Stimulated activated CD4-positive, alpha-beta T cell treated with anti-CD3 and anti-CD28 coated beads, Interleukin-12 subunit alpha, Interleukin-12 subunit beta, amount 100 ng/mL, for 4 hours (primary cell): ENCODE results near the gene ANTXR1.
"Not testable (repeated sequence)": the region's sequence is repeated elsewhere in the genome, so short reads cannot be mapped to it uniquely, and the experiment has no call there.

Experiments
- DNase-seq: peaks from one replicate; pipeline ENCODE4 v3.0.0-alpha.2; 2020

The ANTXR1 gene

DNA sequence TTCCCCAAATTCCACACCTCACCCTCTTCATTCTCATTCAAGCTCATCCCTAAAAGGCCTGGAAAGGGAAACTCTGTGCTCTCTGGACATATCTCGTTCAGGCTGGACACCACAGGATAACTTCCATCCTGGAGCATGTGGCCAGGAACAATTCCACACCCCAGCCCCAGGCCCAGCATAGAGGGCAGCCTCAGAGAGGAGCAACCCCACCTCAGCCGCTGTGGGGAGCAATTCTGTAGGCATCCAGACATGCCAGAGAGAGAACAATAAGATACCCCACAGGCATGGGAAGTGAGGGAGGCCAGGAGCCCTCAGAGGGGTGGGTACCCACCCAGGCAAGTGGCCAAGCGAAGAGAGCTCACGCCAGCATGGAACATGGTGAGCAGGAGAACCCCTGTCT is 230.7 kb downstream of the ANTXR1 start:
- DNase-seq: no peak

DNA sequence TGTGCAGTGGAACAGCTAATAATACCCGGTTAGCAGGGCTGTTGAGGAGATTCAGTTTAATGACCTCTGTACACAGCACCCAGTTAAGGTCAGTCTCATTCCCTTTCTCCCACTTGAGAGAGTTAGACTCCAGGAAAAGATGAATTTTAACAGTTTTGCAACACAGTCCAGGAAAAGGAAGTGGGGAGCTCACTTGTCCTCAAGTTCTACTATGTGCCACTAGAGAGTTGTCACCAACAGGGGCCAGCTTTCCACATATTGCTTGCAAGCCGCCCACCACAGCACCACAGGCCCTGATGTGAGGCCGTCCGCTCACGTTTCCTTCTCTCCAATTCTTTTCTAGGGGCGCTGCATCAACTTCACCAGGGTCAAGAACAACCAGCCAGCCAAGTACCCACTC is 231.9 kb downstream of the ANTXR1 start:
- no peak for DNase-seq

DNA sequence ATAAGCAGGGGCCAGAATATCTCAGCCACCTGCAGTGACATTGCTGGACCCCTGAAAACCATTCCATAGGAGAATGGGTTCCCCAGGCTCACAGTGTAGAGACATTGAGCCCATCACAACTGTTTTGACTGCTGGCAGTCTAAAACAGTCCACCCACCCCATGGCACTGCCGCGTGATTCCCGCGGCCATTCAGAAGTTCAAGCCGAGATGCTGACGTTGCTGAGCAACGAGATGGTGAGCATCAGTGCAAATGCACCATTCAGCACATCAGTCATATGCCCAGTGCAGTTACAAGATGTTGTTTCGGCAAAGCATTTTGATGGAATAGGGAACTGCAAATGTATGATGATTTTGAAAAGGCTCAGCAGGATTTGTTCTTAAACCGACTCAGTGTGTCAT is 234.6 kb downstream of the ANTXR1 start:
- DNase-seq: no peak

DNA sequence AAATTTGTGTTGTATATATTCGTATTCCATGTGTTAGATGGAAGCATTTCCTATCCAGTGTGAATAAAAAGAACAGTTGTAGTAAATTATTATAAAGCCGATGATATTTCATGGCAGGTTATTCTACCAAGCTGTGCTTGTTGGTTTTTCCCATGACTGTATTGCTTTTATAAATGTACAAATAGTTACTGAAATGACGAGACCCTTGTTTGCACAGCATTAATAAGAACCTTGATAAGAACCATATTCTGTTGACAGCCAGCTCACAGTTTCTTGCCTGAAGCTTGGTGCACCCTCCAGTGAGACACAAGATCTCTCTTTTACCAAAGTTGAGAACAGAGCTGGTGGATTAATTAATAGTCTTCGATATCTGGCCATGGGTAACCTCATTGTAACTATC is 235.3 kb downstream of the ANTXR1 start:
- no peak for DNase-seq

DNA sequence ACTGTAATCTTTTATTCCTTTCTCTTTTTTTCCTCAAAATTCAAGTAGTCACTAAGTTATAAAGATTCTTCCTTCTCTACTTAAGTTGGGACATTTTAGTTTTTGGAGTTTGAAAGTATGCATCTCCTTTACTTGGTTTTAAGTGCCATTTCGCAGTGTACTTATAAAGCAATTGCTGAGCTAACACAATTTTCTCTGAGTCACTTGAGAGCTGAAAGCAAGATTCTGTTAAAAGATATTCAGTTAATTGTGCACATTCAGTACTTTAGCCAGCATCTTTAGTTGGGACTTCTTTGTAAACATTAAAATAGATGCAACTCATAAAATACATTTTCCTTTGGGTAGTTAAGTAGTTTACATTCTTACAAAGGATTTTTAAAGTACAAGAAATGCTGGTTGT is 238.0 kb downstream of the ANTXR1 start:
- DNase-seq: no peak

DNA sequence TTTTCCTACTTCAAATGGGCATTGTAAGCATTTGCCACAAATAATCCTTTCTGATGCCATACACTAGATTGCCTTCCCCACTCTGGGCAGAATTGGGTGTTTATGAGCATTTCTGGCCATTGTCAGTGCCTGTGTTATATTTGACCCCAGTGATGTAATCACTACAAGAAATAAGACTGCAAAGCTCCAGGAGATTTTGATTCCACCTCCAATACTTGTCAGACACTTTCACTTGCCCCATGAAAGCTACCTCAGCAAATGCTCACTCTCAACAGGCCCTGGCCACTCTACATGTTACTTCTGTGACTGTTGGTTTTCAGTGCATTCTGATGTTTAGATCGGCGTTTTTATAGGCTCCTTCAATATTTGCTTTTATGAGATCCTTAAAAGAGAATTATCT is 239.0 kb downstream of the ANTXR1 start:
- no peak for DNase-seq

DNA sequence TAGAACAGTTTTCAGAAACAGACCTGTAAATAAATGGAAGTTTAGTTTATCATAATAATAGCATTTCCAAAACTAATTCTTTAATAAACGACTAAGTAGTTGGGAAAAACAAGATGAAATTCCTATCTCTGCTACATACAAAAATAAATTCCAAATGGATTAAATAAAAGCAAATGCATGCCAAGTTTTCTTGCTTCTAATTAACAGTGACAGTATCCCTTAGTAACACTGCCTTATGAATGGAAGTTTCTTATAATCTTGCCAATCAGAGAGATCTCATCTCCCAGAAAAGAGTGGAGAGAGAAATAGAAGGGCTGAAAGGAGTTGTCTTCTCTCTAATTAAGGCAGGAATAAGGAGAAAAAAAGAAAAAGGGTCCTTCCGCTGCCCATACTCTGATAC is 240.1 kb downstream of the ANTXR1 start:
- no peak for DNase-seq

DNA sequence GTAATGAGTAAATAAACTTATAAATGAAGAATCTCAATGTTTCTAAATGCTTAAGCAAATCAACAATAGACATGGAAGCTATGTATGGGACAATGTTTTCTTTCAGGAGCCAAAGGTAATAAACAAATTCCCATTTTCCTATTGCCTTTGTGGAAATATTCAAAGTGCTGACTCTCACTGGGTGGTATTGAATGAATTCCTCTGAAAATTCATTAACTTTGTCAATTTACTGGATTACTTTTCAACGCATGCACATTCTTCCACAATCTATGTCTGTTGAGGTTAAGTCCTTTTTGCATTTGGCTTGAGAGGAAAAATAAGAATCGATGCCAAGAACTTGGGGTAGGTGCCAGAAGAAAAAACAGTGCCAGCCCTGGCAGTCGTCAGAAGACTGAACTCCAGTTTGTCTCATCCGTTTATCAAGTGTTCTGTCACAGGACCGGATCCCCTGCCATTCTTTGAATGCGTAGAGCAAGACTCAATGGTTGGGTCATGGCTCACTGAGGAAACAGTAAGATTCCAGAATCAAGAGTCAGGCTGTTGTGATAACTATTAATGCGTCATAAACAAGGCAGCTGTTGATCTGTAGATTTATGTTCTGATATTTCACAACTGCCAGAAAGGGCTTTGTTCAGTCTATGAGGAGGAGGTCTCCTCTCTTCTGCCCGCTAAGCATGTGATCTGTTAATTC is 240.8 kb downstream of the ANTXR1 start:
- no peak for DNase-seq

DNA sequence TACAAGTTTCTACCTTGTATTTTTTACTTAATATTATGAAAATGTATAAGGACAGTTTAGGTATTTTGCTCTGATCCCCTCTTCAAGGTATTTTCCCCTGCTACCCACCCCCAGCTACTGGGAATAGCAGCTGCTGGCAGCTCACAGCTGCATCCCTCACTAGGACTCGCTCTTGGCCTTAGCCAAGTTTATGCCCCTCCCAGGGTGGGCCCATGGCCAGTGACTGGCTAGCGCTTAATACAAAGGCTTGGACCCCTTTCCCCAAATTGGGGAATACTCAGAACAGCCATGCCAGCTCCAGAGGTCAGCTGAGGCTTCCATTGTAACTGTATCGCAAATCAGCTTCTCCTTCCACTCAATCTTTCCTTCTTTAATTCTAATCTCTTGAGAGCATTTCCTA is 242.8 kb downstream of the ANTXR1 start:
- no peak for DNase-seq

DNA sequence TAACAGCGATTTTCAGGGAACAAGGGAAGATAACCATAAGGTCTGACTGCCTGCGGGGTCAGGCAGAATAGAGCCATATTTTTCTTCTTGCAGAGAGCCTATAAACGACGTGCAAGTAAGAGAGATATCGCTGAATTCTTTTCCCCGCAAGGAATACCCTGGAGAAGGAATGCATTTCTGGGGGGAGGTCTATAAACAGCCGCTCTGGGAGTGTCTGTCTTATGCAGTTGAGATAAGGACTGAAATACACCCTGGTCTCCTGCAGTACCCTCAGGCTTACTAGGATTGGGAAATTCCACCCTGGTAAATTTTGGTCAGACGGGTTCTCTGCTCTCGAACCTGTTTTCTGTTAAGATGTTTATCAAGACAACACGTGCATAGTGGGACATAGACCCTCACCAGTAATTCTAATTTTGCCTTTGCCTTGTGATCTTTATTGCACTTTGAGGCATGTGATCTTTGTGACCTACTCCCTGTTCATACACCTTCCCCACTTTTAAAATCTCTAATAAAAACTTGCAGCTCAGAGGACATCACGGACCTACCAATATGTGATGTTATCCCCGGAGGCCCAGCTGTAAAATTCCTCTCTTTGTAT is 247.1 kb downstream of the ANTXR1 start:
- DNase-seq: not testable (repeated sequence)

DNA sequence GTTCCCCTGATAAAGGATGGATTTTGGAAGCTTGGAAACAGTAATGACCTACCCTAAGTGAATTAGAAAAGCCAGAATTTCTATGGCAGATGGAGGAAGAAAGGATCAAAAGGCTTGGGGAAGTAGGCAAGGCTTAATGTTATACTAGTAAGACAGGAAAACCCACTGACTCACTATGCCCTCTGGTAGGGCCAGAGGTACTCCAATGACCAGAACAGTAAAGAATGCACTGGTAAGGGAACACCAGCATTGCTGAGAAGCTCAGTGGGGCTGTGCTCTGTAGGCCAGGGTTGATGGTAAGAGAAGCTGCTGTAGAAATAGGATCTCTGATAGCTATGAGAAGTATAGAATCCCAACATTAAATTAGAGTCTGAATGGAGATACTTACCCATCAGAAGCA is 247.7 kb downstream of the ANTXR1 start:
- DNase-seq: no peak

DNA sequence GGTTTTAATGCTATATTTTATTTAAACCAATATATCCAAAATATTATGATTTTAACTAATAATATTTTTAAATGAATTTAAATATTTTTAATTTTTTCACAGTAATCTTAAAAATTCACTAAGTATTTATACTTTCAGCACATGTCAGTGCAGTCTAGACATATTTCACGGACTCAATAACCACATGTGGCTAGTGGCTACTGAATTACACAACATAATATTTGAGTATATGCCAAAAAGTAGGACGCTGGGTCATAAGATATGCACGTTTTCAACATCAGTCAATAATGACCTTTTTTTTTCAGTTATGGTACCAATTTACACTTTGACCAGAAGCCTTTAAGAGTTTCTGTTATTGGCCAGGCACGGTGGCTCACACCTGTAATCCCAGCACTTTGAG is 256.4 kb downstream of the ANTXR1 start:
- DNase-seq: no peak

DNA sequence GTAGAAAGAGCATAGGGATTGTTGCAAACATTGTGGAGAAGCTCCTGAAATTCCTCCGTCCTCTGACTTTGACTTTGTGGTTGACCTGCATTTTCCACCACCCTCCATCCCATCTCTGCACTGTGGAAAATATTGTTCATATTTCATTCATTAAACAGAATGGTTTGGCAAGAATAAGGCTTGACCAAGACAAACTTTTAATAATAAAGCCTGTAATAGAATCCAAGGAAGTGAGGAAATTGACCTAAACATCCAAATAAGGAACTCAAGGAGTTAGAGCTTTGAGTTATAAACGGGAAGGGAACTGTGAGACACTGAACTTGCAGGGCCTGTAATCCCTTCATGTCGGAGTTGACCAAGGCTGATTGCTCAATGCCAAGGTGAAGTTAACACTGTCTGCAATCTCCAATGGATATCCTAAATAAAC is 258.9 kb downstream of the ANTXR1 start:
- no peak for DNase-seq

DNA sequence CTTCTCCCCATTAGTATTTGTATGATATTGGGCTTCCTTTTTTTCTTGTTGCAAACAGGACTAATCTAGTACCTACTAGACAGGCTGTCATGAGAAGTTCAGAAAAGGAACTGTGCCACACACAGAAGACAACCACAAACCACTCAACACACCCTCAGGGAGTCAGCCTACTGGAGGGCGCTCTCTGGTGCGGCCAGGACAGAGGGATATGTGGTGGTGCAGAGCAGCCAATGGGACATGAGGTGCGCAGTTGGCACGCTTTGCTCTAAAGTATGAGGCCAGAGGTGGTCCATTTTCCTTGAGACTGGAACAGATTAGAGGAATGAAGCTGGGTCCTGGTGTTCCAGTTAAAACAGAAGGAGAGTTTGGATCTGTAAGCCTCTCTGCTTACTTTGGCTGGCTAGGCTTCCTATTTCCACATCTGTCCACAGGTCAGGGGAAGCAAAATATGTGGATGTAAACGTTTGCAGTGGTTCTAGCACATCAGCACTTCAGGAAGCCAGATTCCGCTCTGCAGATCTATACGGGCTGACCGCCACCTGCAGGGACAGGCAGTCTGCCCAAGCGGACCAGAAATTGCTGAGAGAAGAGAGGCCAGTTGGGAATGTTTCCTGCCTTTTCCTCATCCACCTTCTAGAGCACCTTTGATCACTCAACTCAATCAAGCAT is 260.0 kb downstream of the ANTXR1 start:
- no peak for DNase-seq

DNA sequence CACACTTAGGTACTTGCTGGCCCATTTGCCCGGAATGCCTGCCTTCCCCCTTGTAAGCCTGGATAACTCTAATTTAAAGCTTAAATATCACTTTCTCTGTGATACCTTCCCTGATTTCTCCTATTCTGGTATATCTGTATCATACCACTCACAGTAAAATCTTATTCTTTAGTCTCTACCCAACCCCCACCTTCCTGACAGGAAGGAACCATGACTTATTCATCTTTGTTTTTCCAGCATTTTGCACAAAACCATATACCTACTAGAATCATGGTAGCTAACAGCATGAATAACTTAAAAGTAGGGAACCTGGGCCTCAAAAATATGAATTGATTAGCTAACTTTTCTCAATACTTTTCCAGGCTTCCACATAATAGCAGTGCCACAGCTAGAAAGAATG is 262.5 kb downstream of the ANTXR1 start:
- no peak for DNase-seq

DNA sequence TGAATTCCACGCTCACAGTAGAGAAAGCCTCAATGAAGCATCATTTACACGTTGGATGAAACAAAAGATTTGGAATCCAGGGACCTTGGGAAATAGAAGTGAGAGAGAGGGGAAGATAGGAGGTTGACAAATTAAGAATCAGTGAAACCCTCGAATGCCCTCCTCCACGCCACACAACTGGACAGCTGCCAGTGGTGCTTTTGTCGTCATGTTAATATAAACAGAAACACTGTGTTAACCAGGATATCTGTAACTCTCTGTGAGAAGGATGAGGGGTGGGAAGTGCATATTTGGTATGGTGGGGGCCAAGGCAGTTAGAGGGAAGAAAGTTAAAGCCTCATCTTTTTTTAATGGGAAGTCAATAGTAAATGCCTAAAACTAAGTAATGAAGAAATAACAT is 265.4 kb downstream of the ANTXR1 start:
- DNase-seq: no peak

DNA sequence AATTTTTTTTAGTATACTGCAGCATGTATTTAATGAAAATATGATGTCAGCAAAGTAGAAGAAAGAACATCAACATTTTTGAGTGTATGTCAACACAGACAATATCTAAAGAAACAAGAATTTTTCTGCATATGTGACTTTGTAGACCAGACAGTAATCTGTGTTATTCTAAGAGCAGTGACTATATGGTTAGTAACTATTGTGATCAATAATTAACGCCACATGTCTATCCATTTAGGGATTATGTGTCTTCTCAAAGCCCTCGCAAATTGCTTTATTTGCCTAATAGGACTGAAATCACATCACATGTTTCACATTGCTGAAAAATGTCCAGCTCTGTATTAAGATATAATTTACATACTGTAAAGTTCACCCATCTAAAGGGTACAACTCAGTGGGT is 266.2 kb downstream of the ANTXR1 start:
- DNase-seq: no peak

DNA sequence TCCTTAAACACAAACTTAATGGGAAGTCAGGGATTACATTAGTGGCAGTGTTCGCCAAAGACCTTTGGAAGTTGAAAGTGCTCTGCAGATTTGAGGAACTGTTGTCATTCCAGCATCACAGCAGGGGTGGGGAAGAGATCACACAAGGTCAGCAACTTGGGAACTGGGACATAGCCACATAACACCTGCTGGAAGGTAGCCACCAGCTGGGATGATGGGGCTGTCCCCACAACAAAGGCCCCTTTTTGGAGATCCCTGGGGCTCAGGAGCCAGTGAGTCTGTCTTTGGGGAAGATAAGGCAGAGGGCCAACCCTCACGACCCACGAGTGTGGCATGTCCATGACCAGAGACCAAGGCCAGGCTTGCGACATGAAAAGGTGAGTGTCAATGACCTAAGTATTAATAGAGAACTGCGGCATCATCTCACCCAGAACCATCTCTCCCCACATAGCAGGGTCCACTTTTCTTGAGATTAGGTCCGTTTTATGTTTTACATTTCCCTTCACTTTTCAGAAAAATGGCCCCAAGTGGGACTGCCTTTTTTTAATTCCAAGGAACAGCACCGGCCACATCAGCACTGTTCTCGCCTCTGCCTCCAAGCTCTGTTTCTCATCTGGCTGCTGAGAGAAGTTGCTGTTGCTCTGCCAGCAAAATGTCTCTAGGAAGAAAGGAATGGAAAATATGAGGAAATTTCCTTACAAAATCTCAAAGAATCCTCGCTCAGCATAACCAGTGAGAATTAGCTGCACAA is 267.1 kb downstream of the ANTXR1 start:
- DNase-seq: no peak

DNA sequence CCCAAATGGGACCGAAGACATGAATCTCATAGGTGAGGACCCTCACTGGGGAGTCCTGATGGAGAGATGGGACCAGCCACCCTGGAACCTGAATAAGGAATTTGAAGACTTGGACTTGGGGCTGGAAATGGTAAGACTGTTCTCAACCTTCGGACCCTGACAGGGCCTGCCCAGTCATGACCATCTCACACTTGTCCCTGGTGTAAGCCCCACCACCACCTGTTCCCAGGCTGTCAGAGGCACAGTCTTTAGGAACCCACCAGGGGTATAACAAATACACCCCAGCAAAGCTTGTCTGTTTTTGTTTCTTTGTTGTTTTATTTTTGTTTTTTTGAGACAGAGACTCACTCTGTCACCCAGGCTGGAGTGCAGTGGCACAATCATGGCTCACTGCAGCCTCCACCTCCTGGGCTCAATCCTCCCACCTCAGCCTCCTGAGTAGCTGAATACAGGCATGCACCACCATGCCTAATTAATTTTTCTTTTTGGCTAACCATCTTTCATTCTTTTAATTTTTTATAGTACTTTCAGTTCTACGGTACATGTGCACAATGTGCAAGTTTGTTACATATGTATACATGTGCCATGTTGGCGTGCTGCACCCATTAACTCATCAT is 267.9 kb downstream of the ANTXR1 start:
- DNase-seq: no peak

DNA sequence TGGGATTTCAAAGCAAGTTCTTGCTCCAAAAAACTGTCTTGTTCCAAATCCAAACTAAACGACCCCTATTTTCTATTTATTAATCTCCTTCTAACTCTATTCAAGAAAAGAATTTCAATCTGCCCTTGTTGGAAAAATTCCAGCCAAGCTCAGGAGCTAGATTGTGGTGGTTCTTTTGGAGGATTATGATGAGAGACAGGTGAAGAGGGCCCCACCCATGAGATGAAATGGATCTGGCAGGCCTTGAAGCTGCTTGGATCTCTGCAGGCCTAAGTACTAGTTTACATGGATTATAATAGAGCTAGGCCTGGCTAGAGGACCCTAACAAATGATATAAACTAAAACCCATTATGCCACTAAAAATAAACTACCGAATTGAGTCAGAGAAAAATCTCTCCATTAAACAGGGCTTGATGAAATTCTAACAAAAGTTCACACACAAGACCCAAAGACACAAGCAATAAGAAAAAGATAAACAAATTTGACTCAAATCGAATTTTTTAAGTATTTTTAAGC is 272.5 kb downstream of the ANTXR1 start:
- DNase-seq: no peak

DNA sequence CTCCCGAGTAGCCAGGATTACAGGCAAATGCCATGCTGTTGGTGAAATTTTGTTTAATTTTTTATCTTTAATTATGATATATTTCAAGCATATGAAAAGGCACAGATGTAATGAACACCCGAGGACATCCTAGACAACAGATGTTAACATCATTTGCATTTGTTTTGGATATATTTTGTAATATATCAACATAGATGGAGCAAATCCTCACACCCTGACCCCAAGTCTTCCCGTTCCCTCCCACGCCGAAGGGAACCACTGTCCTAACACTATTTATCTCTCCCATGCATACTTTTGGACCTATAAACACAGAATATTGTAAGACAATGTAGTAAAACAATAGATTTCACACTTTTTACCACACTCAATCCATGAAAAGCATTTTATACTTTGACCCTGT is 274.6 kb downstream of the ANTXR1 start:
- no peak for DNase-seq

DNA sequence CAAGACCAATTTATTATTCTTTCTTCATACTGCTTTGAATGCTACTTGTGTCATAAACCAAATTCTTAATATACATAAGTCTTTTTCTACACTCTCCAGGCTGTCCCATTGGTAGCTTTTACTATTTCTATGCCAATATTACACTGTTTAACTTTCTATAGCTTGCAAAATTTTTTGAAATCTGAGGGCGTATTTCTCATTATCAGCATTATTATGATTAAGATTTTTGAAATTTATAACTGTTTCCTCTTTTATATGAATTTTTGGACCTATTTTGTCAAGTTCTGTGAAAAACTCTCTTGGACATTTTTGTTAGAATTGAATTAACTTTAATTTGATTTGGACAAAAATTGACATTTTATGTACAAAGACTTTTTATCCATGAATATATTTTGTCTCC is 275.4 kb downstream of the ANTXR1 start:
- DNase-seq: no peak

DNA sequence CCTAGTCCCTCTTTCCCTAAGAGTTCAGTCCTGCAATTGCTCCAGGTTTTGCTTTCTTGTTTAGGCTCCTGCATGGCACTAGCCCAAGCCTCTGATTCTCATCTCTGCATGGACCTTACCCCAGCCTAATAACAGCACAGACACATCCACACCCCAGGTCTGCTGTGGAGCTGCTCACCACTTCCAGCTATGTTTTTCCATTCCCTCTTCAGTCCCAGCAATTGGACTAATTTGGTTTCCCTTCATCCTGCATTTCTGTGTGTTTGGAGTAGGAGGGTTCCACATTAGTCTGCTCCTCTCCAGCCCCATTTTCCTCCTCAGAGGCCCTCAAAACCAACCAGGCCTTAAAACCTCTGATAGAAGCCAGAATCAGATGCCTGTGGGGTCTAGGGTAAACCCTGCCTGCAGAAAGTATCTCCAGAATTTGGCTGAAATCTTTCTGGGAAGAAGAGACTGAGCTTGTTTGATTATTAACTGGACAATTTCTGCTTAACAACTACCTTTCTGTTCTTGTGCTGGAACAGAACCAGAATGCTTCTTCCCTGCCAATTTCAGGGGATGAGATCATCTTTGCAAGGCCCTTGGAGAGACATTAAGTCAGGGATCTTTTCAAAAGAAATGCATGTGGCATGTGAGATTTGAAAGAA is 278.1 kb downstream of the ANTXR1 start:
- no peak for DNase-seq
